ENCODE data around the gene CADPS2.

CADPS2 gene

DNA sequence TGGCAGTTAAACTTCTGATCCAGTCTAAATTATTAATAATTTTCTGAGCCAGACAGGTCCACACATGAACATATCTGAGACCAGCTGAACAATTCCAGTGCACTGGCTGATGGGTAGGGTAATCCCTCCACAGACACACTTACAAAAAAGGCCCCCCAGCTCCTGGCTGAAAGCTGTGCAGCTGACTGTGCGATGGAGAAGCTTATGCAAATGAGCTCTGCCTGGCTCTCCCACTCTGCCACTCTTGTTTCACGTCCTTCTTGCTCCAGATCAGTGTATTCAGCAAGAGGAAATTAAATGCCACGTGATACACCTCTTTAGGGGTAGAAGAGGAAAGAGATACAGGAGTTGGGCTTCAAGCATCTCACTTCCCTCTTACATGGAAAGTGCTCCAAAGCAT, 505.3 kb downstream of the CADPS2 start:
- DNase-seq (ENCODE audit: low read depth in 2 of 2), result no peak

DNA sequence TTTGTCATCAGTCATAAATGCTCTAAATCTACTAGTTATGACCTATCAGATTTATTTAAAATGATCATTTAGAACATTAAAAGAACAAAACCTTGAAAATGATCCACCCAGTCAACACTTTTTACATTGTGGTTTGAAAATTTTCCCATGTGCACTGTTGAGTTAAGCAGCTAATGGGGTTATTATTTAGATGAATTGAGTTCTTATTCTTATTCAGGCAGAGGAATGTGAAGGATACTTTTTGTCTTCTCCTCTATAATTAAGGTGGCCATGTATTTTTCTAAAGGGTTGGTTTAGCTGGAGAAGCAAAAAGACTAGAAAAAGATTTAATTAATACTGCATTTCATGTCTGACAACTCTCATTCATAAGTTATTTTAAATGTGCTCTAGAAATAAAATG, 506.8 kb downstream of the CADPS2 start:
- DNase-seq (ENCODE audit: low read depth in 2 of 2), result no peak

DNA sequence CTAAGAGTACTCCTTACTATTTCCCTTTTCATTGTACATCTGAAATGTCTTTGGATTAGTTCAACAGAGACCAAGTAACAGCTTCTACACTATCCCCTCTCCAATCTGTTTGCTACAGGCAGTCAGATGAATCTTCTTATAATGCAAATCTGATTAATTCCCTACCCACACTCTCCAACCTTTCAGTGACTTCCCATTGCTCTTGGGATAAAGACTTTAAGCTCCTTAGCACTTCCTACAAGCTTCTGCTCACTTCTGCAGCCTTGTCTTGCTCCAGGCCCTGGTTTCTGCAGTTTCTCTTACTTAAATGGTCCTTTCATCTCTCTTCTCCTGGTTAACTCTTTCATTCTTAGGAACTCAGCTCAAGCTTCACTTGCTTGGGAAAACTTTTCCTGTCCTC, 516.5 kb downstream of the CADPS2 start:
- no peak for DNase-seq (ENCODE audit: low read depth in 2 of 2)

DNA sequence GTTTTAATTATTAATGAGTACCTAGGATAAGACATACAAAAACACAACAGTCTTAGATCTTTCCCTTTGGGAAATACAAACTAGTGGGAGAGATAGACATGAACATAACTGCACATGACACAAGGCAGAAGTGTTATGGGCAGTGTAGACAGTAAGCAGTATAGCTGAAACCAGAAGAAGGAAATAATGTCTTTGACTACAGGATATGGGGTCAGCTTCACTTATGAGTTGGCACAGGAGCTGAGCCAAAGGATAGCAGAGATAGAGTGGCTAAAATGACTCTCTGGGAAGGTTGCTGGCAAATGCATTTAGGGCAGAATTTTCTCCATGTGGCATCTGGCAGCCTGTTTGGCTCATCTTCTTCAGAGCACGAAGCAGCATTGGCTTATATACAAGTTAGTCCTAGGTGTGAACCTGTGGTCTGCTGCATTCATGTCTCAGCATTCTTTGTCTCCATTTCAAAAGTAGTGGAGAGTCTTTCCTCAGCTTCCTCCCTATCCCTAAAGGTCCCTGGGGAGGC, 521.4 kb downstream of the CADPS2 start:
- DNase-seq (ENCODE audit: low read depth in 2 of 2), result no peak

DNA sequence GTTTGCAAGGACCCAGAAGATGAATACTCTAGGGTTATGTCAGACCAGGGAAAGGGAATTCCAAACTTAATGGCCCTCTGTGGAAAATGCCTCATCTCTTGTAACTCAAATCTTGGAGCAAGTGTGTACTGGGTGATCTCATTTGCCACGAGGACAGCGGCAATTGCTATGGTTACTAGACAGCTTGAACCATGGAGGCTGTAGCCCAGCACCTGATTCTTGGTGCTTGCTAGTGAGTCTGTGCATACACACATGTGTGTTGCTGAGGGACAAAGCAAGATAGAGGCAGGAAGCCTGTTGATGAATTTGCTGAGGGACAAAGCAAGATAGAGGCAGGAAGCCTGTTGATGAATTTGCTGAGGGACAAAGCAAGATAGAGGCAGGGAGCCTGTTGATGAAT, 523.1 kb downstream of the CADPS2 start:
- no peak for DNase-seq (ENCODE audit: low read depth in 2 of 2)

DNA sequence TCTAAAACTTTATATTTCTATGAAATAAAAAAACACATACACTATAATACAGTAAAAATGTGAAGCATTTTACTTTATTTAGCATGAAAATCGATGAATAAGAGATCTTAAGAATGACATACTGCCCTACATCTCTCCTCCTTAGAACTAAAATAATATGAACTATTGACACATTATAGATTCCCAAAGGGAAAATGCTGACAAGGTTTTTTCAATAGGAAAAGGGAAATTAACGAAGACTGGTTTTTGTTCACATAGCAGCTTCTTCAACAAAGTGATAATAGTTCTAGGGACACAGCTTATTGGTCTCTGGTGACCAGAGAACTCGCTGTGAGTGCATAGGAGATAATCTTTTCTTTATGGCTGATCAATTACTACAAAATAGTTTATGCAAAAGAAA, 523.8 kb downstream of the CADPS2 start:
- DNase-seq (ENCODE audit: low read depth in 2 of 2), result no peak

DNA sequence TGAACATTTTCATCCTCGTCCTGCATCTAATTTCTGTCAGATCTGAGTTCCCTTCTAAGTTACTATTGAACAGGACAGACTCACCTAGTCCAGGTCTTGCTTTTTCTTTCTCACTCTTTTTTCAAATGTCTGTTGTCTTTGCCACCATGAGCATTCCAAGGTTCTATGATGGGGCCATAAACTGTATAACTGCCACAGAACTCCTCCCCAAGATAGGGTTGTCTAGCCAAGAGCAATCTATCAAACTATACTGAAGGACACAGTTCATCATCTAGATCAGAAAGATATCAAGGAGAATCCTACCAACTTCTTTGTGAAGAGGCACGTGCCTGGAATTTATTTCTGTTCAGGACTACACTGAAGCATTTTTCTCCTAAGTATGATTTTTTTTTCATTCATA, 531.6 kb downstream of the CADPS2 start:
- no peak for DNase-seq (ENCODE audit: low read depth in 2 of 2)

DNA sequence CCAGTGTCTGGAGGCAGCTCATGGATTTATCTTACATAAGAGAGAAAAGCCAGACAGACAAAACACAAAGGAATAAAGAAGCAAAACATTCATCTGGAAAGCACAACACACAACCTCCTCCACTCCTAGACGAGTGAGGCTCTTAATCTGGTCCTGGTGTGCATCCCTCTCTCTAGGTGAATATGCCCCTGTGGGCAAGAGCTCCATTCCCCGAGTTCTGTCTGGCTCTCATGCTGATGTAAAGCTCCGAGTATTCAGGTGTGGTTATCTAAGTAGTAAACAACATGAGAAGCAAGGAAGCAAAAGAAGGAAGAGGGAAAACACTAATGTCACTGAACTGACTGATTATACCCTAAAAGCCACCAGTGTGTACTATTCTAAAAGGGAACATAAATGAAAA, 533.8 kb downstream of the CADPS2 start:
- no peak for DNase-seq (ENCODE audit: low read depth in 2 of 2)

DNA sequence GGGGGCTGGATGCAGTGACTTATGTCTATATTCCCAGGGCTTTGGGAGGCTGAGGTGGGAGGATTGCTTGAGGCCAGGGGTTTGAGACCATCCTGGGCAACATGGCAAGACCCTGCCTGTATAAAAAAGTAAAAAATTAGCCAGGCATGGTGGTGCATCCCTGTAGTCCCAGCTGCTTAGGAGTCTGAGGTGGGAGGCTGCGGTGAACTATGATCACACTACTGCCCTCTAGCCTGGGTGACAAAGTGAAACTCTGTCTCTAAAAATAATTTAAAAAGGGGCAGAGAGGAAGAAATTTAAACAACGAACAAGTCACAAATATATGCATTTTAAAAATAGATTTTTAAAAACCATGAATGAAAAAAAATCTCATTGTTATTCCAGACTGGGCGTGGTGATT, 535.6 kb downstream of the CADPS2 start:
- no peak for DNase-seq (ENCODE audit: low read depth in 2 of 2)

DNA sequence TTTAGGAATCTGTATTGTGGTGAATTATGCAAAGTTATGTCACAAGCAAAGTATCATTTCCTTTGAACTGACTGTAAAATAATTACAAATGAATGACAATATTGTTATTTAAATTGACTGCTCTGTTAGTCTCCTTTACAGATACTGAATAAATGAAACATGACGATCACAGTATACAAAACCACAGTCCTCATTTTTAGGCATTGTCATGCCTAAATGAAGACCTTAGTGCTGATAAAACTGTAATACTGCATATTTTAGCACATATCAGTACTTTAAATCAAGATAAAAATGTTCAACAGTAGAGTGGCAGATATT, 542.0 kb downstream of the CADPS2 start:
- no peak for DNase-seq (ENCODE audit: low read depth in 2 of 2)

DNA sequence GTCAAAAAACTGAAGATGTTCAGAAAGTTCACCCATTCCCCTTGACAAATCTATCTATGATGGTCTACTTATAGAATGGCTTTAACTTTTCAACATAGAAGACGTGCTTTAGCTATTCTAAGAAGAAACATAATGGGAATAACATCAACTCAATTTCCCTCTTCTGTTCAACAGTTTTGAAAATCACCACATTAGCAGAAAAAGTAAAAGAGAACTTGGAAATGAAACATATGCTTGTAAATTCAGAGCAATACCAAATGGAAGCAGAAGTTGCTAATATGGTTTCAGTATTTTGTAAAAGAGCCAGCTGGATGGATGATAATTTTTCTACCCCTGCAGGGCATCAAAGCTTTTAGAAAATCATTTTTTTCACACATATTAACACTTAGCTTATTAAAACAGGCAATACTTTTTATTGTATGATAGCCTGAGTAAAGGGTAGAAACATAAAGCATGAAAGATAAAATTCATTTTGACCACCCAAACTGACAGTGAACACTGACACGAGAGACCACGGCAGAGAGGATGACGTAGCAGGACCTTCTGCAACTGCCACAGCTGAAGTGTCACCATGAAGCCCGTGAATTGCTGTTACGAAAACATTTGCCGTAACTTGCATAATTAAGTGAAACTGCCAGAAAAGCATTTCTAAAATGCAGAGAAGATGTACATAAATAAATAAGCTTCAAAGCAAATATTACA, 542.5 kb downstream of the CADPS2 start:
- no peak for DNase-seq (ENCODE audit: low read depth in 2 of 2)

DNA sequence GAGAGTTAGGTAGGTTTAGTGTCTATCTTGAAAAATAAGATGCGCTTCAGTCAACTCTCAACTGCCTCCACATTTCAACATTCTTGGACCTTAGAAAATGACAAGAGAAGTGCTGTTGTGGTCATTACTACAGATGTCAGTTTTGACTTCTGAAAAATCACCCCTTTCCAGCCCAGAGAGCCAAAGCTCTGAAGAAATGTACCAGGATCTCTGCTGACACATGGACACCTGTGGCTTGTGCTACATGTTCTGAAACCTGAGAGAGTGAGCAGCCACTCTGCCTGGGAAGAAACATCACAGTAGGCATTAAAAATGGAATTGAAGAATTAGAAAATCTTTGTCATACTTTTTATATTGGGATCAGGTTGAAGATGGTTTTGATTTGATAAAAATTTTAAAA, 545.8 kb downstream of the CADPS2 start:
- DNase-seq (ENCODE audit: low read depth in 2 of 2), result no peak

DNA sequence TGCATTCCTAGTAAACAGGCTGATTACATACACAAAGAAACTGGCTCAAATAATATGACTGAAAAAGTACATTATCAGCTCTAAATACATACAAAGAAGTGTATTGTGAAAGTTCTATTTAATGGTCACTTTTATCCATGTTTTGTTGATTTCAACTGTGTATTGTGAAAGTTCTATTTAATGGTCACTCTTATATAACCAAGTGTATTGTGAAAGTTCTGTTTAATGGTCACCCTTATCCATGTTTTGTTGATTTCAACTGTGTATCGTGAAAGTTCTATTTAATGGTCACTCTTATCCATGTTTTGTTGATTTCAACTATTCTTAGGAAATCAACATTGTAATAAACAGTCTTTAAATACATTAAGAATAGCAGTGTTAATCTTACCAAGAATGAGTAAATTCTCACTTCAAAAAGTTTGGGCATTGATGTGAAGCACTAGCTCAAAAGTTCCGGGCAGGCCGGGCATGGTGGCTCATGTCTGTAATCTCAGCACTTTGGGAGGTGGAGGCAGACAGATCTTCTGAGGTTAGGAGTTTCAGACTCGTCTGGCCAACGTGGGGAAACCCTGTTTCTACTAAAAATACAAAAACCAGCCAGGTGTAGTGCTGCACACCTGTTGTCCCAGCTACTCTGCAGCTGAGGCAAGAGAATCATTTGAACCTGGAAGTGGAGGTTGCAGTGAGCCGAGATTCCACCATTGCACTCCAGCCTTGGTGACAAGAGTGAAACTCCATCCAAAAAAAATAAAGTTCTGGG, 546.9 kb downstream of the CADPS2 start:
- DNase-seq (ENCODE audit: low read depth in 2 of 2), result no peak

DNA sequence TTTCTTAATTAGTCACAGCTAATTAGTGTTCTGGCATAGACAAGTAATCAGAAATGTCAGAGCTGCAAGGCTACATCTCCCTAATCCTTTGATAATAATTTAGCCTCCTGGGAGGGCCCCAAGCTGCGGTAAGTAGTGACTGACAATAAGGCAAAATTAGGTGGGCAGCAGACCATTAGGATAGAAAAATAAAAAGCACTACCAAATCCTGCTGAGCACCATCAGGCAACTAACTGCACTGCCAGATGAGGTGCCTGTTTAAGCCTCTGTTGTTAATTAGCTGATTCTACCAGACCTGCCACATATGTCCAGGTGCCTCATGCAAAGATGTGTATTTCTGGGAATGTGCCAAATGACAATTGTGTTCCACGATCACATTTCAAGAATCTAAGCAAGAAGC, 549.2 kb downstream of the CADPS2 start:
- DNase-seq (ENCODE audit: low read depth in 2 of 2), result no peak

DNA sequence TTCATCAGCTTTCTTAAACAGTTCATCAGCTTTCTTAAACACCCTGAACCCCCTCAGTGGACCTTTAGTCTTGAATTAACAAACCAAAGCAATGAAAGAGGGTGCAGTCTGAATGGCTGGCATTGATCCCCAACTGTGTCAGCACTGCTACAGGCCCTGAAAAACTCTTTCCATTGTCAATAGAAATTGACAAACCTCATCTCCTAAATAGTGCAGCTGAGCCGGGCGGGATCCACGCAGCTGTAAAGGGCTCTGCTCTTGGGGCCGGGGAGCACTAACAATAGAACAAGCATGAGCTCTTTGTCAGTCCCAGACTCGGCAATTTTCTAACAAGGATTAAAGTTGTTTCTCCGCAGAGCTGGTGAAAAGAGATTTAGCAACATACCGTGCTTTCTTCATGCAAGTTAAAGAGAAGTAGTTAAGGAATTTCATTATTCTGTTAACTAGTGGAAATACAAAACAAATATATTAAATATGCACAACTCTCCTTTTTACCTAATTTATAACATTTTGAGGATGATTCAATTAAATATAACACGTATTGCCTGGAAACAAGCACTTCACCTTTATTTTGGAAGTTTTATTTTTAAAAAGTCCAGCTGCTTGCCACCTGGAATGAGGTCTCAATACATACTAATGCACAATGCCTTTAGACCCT, 557.0 kb downstream of the CADPS2 start:
- DNase-seq (ENCODE audit: low read depth in 2 of 2), result no peak

DNA sequence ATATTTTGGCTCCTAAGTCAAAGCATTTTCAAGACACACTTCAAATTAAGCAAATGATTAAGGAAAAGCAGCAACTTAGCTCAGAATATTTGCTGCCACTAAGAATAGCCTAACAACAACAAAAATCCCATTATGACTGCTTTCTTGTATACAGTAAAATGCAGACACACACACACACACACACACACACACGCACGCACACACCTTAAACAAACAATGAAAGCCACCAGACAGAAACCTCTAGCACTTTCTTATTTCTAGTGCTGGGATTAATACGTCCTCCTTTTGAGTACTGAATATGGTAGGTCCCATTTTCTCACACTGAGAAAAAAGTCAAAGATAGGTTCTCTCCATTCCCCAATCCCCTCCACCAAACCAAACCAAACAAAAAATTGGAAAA, 558.3 kb downstream of the CADPS2 start:
- DNase-seq (ENCODE audit: low read depth in 2 of 2), result no peak

DNA sequence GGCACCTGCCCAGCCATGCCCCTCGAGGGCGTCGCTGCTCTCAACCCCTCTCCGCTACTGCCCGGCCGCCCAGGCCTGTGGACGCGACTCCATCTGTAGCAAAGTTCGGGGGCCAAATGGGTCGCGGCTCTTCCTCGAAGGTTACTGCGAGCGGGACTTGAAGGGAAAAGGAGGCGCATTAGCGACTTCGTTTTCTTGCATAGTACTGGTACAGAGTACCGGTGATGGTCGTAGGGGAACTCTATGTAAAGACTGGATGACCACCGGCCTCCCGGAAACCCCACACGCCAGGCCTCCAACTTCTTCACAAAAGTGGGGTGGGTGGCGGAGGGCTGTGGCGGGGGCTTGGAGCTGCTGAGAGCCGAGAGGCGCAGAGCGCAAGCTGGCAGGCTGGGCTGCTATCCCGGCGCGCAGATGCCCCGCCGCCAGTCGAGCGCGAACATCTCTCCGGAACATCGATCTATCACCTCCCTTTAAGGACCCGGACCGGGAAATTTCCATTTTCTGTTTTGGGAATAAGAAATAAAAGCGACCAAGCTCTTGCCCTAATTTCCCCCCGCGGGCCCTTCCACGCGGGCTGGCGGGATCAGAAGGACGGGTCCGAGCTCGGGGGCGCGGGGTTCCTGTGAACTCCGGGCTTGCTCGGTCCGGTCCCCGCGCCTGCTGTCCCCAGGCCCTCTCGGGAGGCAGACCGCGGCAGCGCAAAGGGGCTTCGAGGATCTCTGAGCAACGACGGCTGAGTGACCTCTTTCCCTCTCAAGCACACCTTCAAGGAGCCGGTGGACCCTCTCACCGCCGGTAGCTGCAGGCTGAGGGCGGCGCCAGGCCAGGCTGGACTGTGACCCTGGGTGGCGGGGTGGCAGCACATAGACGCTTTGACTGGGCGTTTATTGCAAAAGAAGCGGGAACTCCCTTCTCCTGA, 569.5 kb downstream of the CADPS2 start:
- DNase-seq (ENCODE audit: low read depth in 2 of 2), result no peak

DNA sequence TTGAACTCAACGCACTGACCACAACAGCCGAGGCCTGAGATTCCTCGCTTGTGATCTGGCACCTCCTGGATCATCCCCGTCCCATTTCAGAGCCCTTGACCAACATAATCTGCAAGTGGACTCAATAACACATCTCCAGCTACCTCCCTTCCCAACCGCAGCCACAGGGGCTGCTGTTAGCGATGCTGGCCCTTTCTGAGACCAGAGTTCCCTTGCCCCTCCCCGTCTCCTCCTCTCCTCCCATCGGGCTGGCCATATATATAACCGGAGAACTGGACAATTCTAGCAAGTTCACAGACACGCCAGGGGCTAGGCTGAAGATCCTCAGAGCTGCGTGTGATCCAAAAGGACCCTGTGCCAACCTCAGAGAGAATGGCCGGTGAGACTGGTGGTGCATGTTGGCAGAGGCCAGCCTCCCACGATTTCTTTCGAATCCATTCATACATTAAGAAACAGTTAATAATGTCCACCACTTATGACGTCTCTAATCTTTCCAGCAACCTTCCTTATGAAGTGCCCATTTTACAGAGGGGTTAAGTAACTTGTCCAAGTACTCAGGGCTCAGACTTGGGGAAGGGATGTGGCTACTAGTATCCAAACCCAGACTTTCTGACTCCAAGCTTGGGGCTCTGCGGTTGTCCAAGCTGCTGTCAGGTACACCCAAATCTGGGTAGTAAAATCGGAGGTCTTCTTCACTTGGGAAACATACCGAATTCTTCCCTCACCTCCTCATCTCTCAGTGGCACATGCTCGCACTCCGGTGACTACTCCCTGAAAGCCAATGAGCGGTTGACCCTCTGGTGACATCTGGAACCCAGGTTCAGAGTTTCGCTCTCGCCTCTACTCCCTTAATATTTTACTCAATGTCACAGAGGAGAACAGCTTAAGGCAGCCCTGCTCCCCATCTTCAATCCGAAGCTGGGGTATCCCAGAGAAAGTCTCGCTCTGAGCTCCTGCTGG, 570.5 kb downstream of the CADPS2 start:
- no peak for DNase-seq (ENCODE audit: low read depth in 2 of 2)

DNA sequence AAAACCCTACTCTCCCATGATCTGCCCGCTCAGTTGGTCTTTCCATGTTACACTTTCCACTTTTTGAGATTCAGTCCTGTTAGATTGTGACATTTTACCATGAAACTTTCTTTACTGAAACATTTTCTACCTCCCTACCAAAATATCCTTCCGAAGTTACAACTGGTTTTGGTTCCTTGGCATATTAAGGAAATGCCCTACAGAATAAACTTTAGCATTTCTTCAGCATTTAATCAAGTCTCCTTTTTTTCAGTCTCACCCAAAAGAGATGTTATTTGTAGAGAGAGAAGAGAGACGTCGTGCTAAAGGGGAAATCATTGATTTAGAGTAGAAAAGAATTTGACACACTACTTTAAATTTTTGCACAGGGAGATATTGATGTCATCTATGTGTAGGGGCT, 572.0 kb downstream of the CADPS2 start:
- DNase-seq (ENCODE audit: low read depth in 2 of 2), result no peak

DNA sequence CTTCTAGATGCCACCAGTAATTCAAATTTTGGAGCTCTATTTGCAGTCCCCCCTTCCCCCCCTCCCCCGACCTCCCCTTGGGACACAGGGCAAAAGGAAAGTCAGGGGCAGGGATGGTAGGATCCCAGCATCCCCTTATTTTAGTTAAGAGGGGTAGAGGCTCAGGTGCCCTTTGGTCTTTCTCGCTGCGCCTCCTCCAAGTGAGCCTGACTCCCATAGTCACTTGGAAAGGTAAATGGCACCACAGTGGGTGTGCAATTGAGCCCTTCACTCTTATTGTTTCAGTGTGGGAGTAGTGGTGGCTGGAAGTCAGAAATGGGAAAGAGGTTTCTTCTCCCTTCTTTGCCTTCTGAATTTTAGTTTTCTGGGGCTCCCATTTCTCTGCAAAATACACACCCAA, 573.5 kb downstream of the CADPS2 start:
- DNase-seq (ENCODE audit: low read depth in 2 of 2), result no peak

Data from stimulated activated CD8-positive, alpha-beta memory T cell treated with anti-CD3 and anti-CD28 coated beads, Interleukin-7, amount 100 ng/mL, for 4 hours (primary cell).